Measurements from ENCODE around the gene ABHD16B.

ABHD16B gene

GRCh38 chr20:63897978-63898561, 36.8 kb downstream of the ABHD16B start:
- DNase-seq = peak; percentile 24

- DNase-seq = peak; percentile 62
Observed at GRCh38 chr20:63898882-63899558, 37.7 kb downstream of the ABHD16B start.

- DNase-seq = peak; percentile 42
Observed at GRCh38 chr20:63900413-63900812, 39.1 kb downstream of the ABHD16B start.

GRCh38 chr20:63903796-63904561, 42.7 kb downstream of the ABHD16B start:
- DNase-seq = peak; percentile 56

- no peak for DNase-seq
Observed at GRCh38 chr20:63908008-63908682, 46.8 kb downstream of the ABHD16B start.

- DNase-seq = no peak
Observed at GRCh38 chr20:63911176-63911575, 49.9 kb downstream of the ABHD16B start.
